HCT116 (cell line): ENCODE data around the gene GPR173. TPM values are rescaled to one million over a fixed set of nuclear protein-coding genes. Genes with fewer than 3 reads are reported as not detected.

Experiments
- ATAC-seq: fragments of 200-7000 bp; cut with Tn5 transposase; 2 replicates; pipeline ENCODE4 v1.9.1; 2020; ENCODE audit warnings: mild to moderate bottlenecking, moderate library complexity
- BruUV-seq: library from RNA; stranded (reverse); fragments of 400-500 nt; replicated peaks from 2 replicates; lab custom pipeline; 2021; lab: Mats Ljungman, UMichigan
- CTCF ChIA-PET: fragments of 300-600 bp; sonication (Branson Sonifier 250); formaldehyde crosslinking; loops from one replicate; lab custom pipeline; 2021; ENCODE audit warnings: antibody characterized with exemption; lab: Charles Lee
- POLR2A ChIA-PET: fragments of 300-600, 350-600 bp; sonication (Branson Sonifier 250); formaldehyde crosslinking; loops from one replicate; lab custom pipeline; 2021; ENCODE audit warnings: antibody characterized with exemption; lab: Charles Lee
- RAD21 ChIA-PET, 2 experiments: fragments of 300-600 bp; sonication (Branson Sonifier 250); formaldehyde crosslinking; loops; one replicate each; lab custom pipeline; 2023; ENCODE audit warnings: low total read pairs in 2 of 2; ENCODE audit not compliant: uncharacterized antibody in 2 of 2, unreplicated experiment in 2 of 2, low non-redundant PET in 1 of 2; lab: Charles Lee
- DNase-seq: peaks from one replicate; pipeline ENCODE4 v3.0.0-alpha.2; 2010; ENCODE audit warnings: low read depth, low spot score
- H2AFZ ChIP-seq: fragments of 200-600 bp; shearing (Covaris generic), sonication (generic); 2 replicates; pipeline ENCODE4 v1.6.1; 2017; ENCODE audit warnings: low read depth, mixed run types, mixed read lengths, antibody characterized with exemption, low read length; ENCODE audit not compliant: poor library complexity, severe bottlenecking
- H3K27ac ChIP-seq: 2 replicates; pipeline ENCODE4 v1.5.1; 2012; ENCODE audit warnings: low read depth, low read length
- H3K27me3 ChIP-seq: fragments of 200-600 bp; sonication (generic); 2 replicates; pipeline ENCODE4 v1.6.1; 2016; ENCODE audit warnings: mixed run types, low read length, mixed read lengths; ENCODE audit not compliant: insufficient read depth
- H3K36me3 ChIP-seq, 2 experiments: fragments of 200-500 bp in 1 of 2; fragments of 200-600 bp in 1 of 2; sonication (Bioruptor generic) in 1 of 2; sonication (generic) in 1 of 2; 2 replicates each; pipeline versions ENCODE4 v1.5.1 to v1.6.1; 2014 to 2016; ENCODE audit warnings: low read length in 2 of 2, inconsistent platforms in 1 of 2, mixed read lengths in 1 of 2, mixed run types in 1 of 2; ENCODE audit not compliant: insufficient read depth in 2 of 2, control insufficient read depth in 1 of 2
- H3K4me1 ChIP-seq, 2 experiments: fragments of 200-600 bp in 1 of 2; sonication (generic) in 1 of 2; 2 replicates each; pipeline versions ENCODE4 v1.5.1 to v1.6.1; 2012 to 2017; ENCODE audit warnings: low read length in 2 of 2, inconsistent platforms in 1 of 2, mild to moderate bottlenecking in 1 of 2, mixed read lengths in 1 of 2, mixed run types in 1 of 2, moderate library complexity in 1 of 2; ENCODE audit not compliant: insufficient read depth in 2 of 2, control insufficient read depth in 1 of 2
- H3K4me2 ChIP-seq: fragments of 200-600 bp; sonication (generic); 2 replicates; pipeline ENCODE4 v1.6.1; 2017; ENCODE audit warnings: mixed run types, low read length, mixed read lengths
- H3K4me3 ChIP-seq, 2 experiments: fragments of 200-600 bp in 1 of 2; sonication (generic) in 1 of 2; replicated peaks in 1 of 2; 2 replicates each; pipeline ENCODE4 v1.5.1; 2011 to 2016; ENCODE audit warnings: low read length in 2 of 2, control low read depth in 1 of 2, low read depth in 1 of 2, mild to moderate bottlenecking in 1 of 2, mixed read lengths in 1 of 2, mixed run types in 1 of 2
- H3K79me2 ChIP-seq: fragments of 200-600 bp; sonication (generic); 2 replicates; pipeline ENCODE4 v1.6.1; 2017; ENCODE audit warnings: mild to moderate bottlenecking, mixed run types, low read length, moderate library complexity, mixed read lengths; ENCODE audit not compliant: insufficient read depth
- H3K9ac ChIP-seq: fragments of 200-600 bp; sonication (generic); 2 replicates; pipeline ENCODE4 v1.6.1; 2016; ENCODE audit warnings: low read length, mixed read lengths
- H3K9me2 ChIP-seq: fragments of 200-600 bp; sonication (generic), shearing (Covaris generic); 2 replicates; pipeline ENCODE4 v1.6.1; 2017; ENCODE audit warnings: mixed run types, mild to moderate bottlenecking, moderate library complexity; ENCODE audit not compliant: insufficient read depth
- H3K9me3 ChIP-seq, 2 experiments: fragments of 200-500 bp in 1 of 2; fragments of 200-600 bp in 1 of 2; sonication (Bioruptor generic) in 1 of 2; sonication (generic) in 1 of 2; 2 replicates each; pipeline ENCODE4 v1.6.1; 2014 to 2017; ENCODE audit warnings: low read length in 2 of 2, mixed read lengths in 2 of 2, inconsistent platforms in 1 of 2, low read depth in 1 of 2, mild to moderate bottlenecking in 1 of 2, mixed run types in 1 of 2, moderate library complexity in 1 of 2; ENCODE audit not compliant: control insufficient read depth in 1 of 2, insufficient read depth in 1 of 2
- H4K20me1 ChIP-seq: fragments of 200-600 bp; sonication (generic), shearing (Covaris generic); 2 replicates; pipeline ENCODE4 v1.6.1; 2017; ENCODE audit warnings: mixed run types, mild to moderate bottlenecking, moderate library complexity; ENCODE audit not compliant: insufficient read depth
- ATF3 ChIP-seq: IDR thresholded peaks from 2 replicates; pipeline ENCODE4 v1.6.1; 2012
- CEBPB ChIP-seq: IDR thresholded peaks from 2 replicates; pipeline ENCODE4 v1.6.1; 2012; ENCODE audit warnings: low read depth
- EGR1 ChIP-seq: IDR thresholded peaks from 2 replicates; pipeline ENCODE4 v1.6.1; 2012; ENCODE audit warnings: low read depth
- ELF1 ChIP-seq: IDR thresholded peaks from 2 replicates; pipeline ENCODE4 v1.6.1; 2012; ENCODE audit warnings: low read depth, borderline replicate concordance
- EZH2 ChIP-seq: fragments of 200-600 bp; sonication (generic); IDR thresholded peaks from 2 replicates; pipeline ENCODE4 v1.6.1; 2017; ENCODE audit warnings: antibody characterized with exemption, mixed run types
- FOSL1 ChIP-seq: IDR thresholded peaks from 2 replicates; pipeline ENCODE4 v1.6.1; 2012; ENCODE audit warnings: low read depth
- JUND ChIP-seq: IDR thresholded peaks from 2 replicates; pipeline ENCODE4 v1.6.1; 2012
- POLR2A ChIP-seq: IDR thresholded peaks from 2 replicates; pipeline ENCODE4 v1.7.0; 2011; ENCODE audit warnings: borderline replicate concordance; ENCODE audit not compliant: insufficient read depth, insufficient read length; ENCODE audit errors: extremely low read depth
- POLR2AphosphoS5 ChIP-seq: IDR thresholded peaks from 2 replicates; pipeline ENCODE4 v1.6.1; 2011; ENCODE audit warnings: mild to moderate bottlenecking, low read depth, low read length, moderate library complexity
- RAD21 ChIP-seq: IDR thresholded peaks from 2 replicates; pipeline ENCODE4 v1.6.1; 2012; ENCODE audit warnings: low read depth, mild to moderate bottlenecking
- REST ChIP-seq: IDR thresholded peaks from 2 replicates; pipeline ENCODE4 v1.6.1; 2012; ENCODE audit warnings: low read depth
- SIN3A ChIP-seq: IDR thresholded peaks from 2 replicates; pipeline ENCODE4 v1.6.1; 2012; ENCODE audit warnings: low read depth
- SP1 ChIP-seq: IDR thresholded peaks from 2 replicates; pipeline ENCODE4 v1.6.1; 2012; ENCODE audit warnings: low read depth
- SRF ChIP-seq: IDR thresholded peaks from 2 replicates; pipeline ENCODE4 v1.6.1; 2012; ENCODE audit warnings: low read depth
- TCF7L2 ChIP-seq: IDR thresholded peaks from 2 replicates; pipeline ENCODE4 v1.7.0; 2011; ENCODE audit warnings: borderline replicate concordance, inconsistent platforms; ENCODE audit not compliant: insufficient read depth, insufficient read length; ENCODE audit errors: extremely low read depth
- YY1 ChIP-seq: IDR thresholded peaks from 2 replicates; pipeline ENCODE4 v1.6.1; 2011; ENCODE audit warnings: low read length, low read depth, moderate library complexity, mild to moderate bottlenecking; ENCODE audit not compliant: insufficient replicate concordance; ENCODE audit errors: extremely low read depth
- ZBTB33 ChIP-seq: IDR thresholded peaks from 2 replicates; pipeline ENCODE4 v1.6.1; 2011; ENCODE audit warnings: mild to moderate bottlenecking, low read length, moderate library complexity; ENCODE audit not compliant: insufficient replicate concordance; ENCODE audit errors: extremely low read depth
- ZFX ChIP-seq: fragments of 450-650 bp; IDR thresholded peaks from 2 replicates; pipeline ENCODE4 v1.6.1; 2017
- ZNF274 ChIP-seq: fragments of 200-500 bp; sonication (Bioruptor generic); IDR thresholded peaks from 2 replicates; pipeline ENCODE4 v1.6.1; 2014; ENCODE audit warnings: mild to moderate bottlenecking, low read depth, low read length, inconsistent platforms
- intact Hi-C: fragments of 100-400 bp; cut with micrococcal nuclease; formaldehyde crosslinking; loops from 2 replicates; pipeline ENCODE4 v1.10.0; 2022
- total RNA-seq: library from RNA; stranded (reverse); gene quantifications from one replicate; pipeline ENCODE4 v1.2.1, GENCODE V29; 2021; ENCODE audit not compliant: unreplicated experiment

The GPR173 gene
- total RNA-seq, 1 experiment from 2014 or later, result 3.4 TPM

- TF ChIP-seq POLR2A, result no peak
These were observed 36.3 kb downstream of the GPR173 start (continued) for GRCh38 chrX:53084863-53085262.

- Histone ChIP-seq H3K36me3 (peaks cover 0 to 10% of the 10 kb centered on the region in 2 experiments; a peak in 1 of 4 replicates), H2AFZ (no peak overlapping the region), H3K9me2 (no peaks in the 10 kb centered on the region), H3K27ac (no peak overlapping the region), H3K4me3 (no peak overlapping the region), H3K4me1 (peaks cover 0 to 7% of the 10 kb centered on the region in 2 experiments; a peak in 1 of 4 replicates), H3K79me2 (peaks cover 8% of the 10 kb centered on the region; the same call in 1 of the 2 replicates), H3K9ac (no peak overlapping the region), H3K4me2 (no peak overlapping the region), H4K20me1 (no peaks in the 10 kb centered on the region), H3K27me3 (no peaks in the 10 kb centered on the region), H3K9me3 (no peaks in the 10 kb centered on the region)
- CTCF ChIA-PET, result no interaction called here
- no TSS peak for BruUV-seq
- POLR2A ChIA-PET, result no interaction called here
- RAD21 ChIA-PET, result no interaction called here
- intact Hi-C loops, result no loop called here
- ATAC-seq (no peak), DNase-seq (no peak)
- TF ChIP-seq FOSL1 (no peak), EGR1 (no peak), CEBPB (no peak), ZBTB33 (no peak), REST (no peak), SIN3A (no peak), ELF1 (no peak), EZH2 (no peak), POLR2AphosphoS5 (no peak), YY1 (no peak), ZFX (no peak), SP1 (no peak), ZNF274 (no peak), ATF3 (no peak), RAD21 (no peak), JUND (no peak), POLR2A (no peak), SRF (no peak), TCF7L2 (no peak)
These were observed 37.2 kb downstream of the GPR173 start for GRCh38 chrX:53085661-53086229.
